ENCODE results near the gene SMC3.

Gene SMC3

DNA sequence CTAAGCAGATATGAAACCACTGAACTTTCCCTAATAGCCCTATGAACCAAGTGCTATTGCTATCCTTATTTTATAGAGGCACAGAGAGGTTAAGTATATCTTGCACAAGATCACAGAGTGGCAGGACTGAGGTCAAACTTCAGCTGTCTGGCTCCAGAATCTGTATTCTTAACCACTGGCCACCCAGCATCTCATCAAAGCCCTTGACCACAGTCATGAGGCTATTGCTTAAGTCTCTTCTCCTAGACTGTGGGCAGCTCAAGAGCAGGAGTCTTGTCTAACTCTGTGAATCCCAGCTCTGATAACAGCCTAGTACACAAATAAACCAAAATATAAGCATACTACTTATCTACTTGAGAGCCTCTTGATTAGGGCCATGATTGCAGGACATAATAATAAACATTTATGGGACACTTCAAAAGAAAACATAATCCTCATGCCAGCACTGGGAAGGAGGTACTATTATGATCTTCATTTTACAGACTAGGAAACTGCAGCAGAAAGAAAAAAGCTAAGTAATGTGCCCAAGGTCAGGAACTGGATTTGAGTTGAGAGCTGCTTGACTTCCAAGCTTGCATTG lies 22.4 kb upstream of the SMC3 start:
- no peak for DNase-seq (ENCODE audit: low spot score)

DNA sequence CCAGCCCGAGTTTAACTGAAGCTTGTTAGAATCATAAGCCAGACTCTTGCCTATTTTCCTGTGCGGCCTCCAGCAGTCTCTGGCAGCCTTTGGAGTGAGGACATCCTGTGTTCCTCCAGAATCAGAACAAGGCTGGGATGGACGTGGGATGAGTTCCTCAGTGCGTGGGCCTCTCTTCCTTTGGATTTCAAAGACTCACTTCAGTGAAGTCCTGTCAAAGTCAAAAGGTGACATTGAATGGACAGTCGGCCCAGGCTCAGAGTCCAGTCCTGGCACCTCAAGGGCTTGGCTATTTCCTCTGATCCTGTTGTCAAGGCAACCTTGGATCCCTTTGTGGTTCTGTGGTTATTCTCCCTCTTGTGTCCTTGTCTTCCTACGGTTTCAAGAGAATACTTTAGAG lies 21.4 kb upstream of the SMC3 start:
- DNase-seq (ENCODE audit: low spot score): no peak

GRCh38 chr10:110546499-110547110 lies 20.9 kb upstream of the SMC3 start:
- no peak for DNase-seq (ENCODE audit: low spot score)

GRCh38 chr10:110547139-110547761 lies 20.2 kb upstream of the SMC3 start:
- DNase-seq (ENCODE audit: low spot score): peak; percentile 30

GRCh38 chr10:110548002-110548401 lies 19.5 kb upstream of the SMC3 start:
- no peak for DNase-seq (ENCODE audit: low spot score)

DNA sequence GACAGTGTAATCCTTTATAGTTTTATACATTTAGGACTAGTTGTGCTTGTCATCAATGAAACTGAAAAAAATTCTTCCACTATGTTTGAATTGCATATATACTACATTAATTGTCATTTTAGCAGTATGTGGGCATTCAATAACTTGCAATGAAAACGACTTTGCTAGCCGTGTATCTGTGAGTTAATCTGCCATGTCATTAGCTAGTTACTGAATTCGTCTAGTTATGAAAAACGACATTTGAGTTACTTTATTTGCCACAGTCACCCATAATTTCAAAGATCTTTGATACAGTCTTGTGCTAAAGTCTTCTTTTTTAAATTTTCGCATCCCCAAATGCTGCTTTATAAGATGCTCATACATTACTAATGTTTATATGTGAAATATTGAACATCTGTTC lies 18.3 kb upstream of the SMC3 start:
- DNase-seq (ENCODE audit: low spot score): no peak

- no peak for DNase-seq (ENCODE audit: low spot score)
Observed at GRCh38 chr10:110553905-110554304, 13.6 kb upstream of the SMC3 start.

GRCh38 chr10:110556296-110556695 lies 11.2 kb upstream of the SMC3 start:
- no peak for DNase-seq (ENCODE audit: low spot score)

GRCh38 chr10:110556969-110557601 lies 10.4 kb upstream of the SMC3 start:
- no peak for DNase-seq (ENCODE audit: low spot score)

DNA sequence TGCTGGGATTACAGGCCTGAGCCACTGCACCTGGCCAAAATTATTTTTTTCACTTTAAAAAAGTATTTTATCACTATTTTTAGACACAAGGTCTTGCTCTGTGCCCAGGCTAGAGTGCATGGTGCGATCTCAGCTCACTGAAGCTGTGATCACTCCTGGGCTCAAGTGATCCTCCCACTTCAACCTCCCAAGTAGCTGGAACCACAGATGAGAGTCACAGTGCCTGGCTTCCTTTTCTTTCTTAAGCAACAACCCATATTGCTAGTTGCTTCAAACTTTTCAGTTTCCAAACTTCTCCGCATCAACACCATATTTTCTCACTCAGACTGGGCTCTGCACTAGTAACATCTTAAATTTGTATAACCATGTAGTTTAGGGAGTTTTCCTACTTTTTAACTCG lies 9.5 kb upstream of the SMC3 start:
- no peak for DNase-seq (ENCODE audit: low spot score)

GRCh38 chr10:110560012-110560411 lies 7.5 kb upstream of the SMC3 start:
- DNase-seq (ENCODE audit: low spot score): no peak

GRCh38 chr10:110561292-110561691 lies 6.2 kb upstream of the SMC3 start:
- DNase-seq (ENCODE audit: low spot score): no peak

DNA sequence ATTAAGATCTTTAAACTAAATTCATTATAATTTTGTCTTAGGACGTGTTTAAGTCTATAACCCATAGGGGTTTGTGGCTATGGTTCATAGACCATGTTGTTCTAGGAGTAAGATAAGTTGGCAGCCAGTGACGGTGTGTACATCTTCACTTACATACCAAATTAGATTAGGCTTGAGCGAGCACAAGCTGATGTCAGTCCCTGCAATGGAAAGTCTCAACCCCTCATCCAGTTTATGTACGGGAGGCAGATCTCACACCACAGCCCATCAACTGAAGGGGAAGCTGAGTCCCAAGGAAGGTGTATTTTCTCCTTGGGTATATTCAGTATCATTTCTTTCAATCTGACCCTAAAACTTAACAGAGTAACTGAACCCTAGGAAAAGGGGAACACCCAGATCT lies 5.1 kb upstream of the SMC3 start:
- no peak for DNase-seq (ENCODE audit: low spot score)

DNA sequence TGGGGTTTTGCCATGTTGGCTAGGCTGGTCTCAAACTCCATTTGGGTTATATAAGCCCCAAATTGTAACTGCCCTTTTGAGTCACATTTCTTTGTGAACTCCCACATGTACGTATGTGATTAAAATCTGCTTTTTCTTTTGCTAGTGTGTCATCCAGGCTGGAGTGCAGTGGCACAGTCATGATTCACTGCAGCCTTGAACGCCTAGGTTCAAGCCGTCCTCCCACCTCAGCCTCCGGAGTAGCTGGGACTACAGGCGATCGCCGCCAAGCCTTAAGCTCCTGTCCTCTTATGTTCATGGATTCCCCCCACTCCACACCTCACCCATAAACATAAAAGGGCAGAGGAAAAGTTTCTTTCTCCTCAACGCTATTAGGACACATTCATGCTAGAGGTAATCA lies 4.4 kb upstream of the SMC3 start:
- DNase-seq (ENCODE audit: low spot score): no peak

DNA sequence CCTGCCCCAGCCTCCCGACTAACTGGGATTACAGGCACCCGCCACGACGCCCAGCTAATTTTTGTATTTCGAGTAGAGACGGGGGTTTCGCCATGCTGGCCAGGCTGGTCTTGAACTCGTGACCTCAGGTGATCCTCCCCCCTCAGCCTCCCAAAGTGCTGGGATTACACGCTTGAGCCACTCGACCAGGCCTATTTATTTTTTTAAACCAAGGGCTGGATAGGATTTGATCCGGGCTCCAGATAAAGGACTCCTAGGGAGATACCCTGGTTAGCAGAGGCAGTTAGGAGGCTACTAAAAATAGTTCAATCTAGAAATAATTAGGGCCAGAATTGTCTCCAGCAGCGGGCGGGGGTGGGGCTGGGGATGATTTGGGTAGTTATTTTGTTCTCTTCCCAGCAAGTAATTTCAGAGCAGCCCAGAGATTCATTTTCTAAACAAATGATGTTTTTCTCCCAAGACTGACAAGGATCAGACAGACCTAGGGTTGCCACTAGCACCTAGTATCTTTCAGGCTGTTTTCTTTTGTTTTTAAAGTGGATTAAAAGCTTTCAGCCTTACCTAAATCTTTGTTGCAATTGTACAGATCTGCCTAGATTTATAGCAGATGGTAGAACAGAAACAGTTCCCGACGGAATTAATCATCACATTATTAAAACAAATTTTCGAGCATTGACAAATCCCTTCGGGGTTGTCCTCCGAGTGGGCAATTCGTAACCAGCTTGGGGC lies 859 bp upstream of the SMC3 start:
- DNase-seq (ENCODE audit: low spot score): no peak

- DNase-seq (ENCODE audit: low spot score): peak; percentile 20
Observed at GRCh38 chr10:110568055-110568735, 700 bp downstream of the SMC3 start.

DNA sequence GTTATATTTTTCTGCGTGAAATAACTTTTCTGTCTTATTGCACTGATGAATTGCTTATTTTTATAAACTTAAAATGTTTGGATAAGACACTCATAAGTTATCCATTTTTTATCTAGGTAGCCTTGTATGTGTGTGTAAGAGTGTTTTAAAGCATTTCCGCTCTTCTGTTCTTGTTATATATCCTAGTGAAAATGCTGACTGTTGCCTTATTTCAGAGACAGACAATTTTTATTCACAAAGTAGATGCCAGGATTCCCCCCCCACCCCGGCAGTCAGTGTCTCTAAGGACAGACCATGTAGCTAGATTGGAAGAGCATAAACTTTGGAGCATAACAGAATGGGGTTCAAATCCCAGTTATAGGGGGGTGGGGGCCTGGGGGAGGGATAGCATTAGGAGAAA lies 1.6 kb downstream of the SMC3 start:
- DNase-seq (ENCODE audit: low spot score): no peak

- DNase-seq (ENCODE audit: low spot score): no peak
Observed at GRCh38 chr10:110569736-110570135, 2.2 kb downstream of the SMC3 start.

- no peak for DNase-seq (ENCODE audit: low spot score)
Observed at GRCh38 chr10:110571093-110571743, 3.7 kb downstream of the SMC3 start.

GRCh38 chr10:110572862-110573261 lies 5.4 kb downstream of the SMC3 start:
- DNase-seq (ENCODE audit: low spot score): no peak

GRCh38 chr10:110574420-110574819 lies 6.9 kb downstream of the SMC3 start:
- no peak for DNase-seq (ENCODE audit: low spot score)

DNA sequence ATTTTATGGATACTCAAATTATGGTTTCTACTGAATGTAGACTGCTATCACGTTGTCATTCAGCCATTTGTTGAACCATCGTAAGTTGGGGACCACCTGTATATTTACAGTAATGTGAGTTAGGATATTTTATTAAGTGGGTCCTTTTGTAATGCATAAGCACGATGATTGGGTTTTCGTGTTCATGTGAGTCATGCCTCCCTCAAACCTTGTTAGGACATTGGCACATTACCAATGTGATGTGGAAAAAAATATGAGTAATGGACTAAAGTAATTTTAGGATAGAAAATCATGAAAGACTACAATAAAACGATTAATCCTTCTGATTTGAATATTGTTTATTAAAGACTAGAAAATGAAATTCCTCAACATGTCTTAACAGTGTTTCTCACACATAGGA lies 8.7 kb downstream of the SMC3 start:
- no peak for DNase-seq (ENCODE audit: low spot score)
